ENCODE data around the gene SLC6A12.
"Not testable (repeated sequence)": the region's sequence is repeated elsewhere in the genome, so short reads cannot be mapped to it uniquely, and the experiment has no call there.

The SLC6A12 gene

GRCh38 chr12:235967-236366 lies 22.0 kb upstream of the SLC6A12 start:
- WGBS, 2 experiments, result 92 to 96% methylated on average over 4 of the region's 4 CpGs
- not testable (repeated sequence) for H3K36me3 ChIP-seq (ENCODE audit: control insufficient read depth, insufficient read depth, low read length); H3K27me3 ChIP-seq (ENCODE audit: control insufficient read depth, insufficient read depth, low read length, poor library complexity, severe bottlenecking); H3K9me3 ChIP-seq (ENCODE audit: control insufficient read depth, low read length); H3K27ac ChIP-seq (ENCODE audit: insufficient read depth, low read depth, low read length, poor library complexity, severe bottlenecking); H3K4me1 ChIP-seq (ENCODE audit: control insufficient read depth, insufficient read depth, low read length); H3K4me3 ChIP-seq (ENCODE audit: insufficient read depth, low read depth, low read length)

- Histone ChIP-seq H3K36me3 (ENCODE audit: control insufficient read depth, insufficient read depth, low read length) (no peaks in the 10 kb centered on the region), H3K27me3 (ENCODE audit: control insufficient read depth, insufficient read depth, low read length, poor library complexity, severe bottlenecking) (peaks cover 5% of the 10 kb centered on the region), H3K27ac (ENCODE audit: insufficient read depth, low read depth, low read length, poor library complexity, severe bottlenecking) (no peak overlapping the region), H3K9me3 (ENCODE audit: control insufficient read depth, low read length) (no peaks in the 10 kb centered on the region), H3K4me1 (ENCODE audit: control insufficient read depth, insufficient read depth, low read length) (peaks cover 17% of the 10 kb centered on the region), H3K4me3 (ENCODE audit: insufficient read depth, low read depth, low read length) (no peak overlapping the region)
- WGBS, 2 experiments, result 95 to 96% methylated on average over 10 of the region's 10 CpGs
These were observed 21.0 kb upstream of the SLC6A12 start for GRCh38 chr12:234891-235415.

- peaks cover 17% of the 10 kb centered on the region for H3K4me1 ChIP-seq (ENCODE audit: control insufficient read depth, insufficient read depth, low read length)
- WGBS, 2 experiments, result 72 to 76% methylated on average over 6 to 7 of the region's 7 CpGs
- H3K27me3 ChIP-seq (ENCODE audit: control insufficient read depth, insufficient read depth, low read length, poor library complexity, severe bottlenecking), result peaks cover 9% of the 10 kb centered on the region
- no peak overlapping the region for H3K4me3 ChIP-seq (ENCODE audit: insufficient read depth, low read depth, low read length)
- no peaks in the 10 kb centered on the region for H3K36me3 ChIP-seq (ENCODE audit: control insufficient read depth, insufficient read depth, low read length)
- H3K9me3 ChIP-seq (ENCODE audit: control insufficient read depth, low read length), result no peaks in the 10 kb centered on the region
- no peak overlapping the region for H3K27ac ChIP-seq (ENCODE audit: insufficient read depth, low read depth, low read length, poor library complexity, severe bottlenecking)
These were observed 20.1 kb upstream of the SLC6A12 start for GRCh38 chr12:234019-234418.

GRCh38 chr12:233615-233968 lies 19.6 kb upstream of the SLC6A12 start:
- Histone ChIP-seq H3K27me3 (ENCODE audit: control insufficient read depth, insufficient read depth, low read length, poor library complexity, severe bottlenecking) (peaks cover 13% of the 10 kb centered on the region), H3K36me3 (ENCODE audit: control insufficient read depth, insufficient read depth, low read length) (no peaks in the 10 kb centered on the region), H3K27ac (ENCODE audit: insufficient read depth, low read depth, low read length, poor library complexity, severe bottlenecking) (no peak overlapping the region), H3K4me1 (ENCODE audit: control insufficient read depth, insufficient read depth, low read length) (peaks cover 17% of the 10 kb centered on the region), H3K9me3 (ENCODE audit: control insufficient read depth, low read length) (no peaks in the 10 kb centered on the region), H3K4me3 (ENCODE audit: insufficient read depth, low read depth, low read length) (no peak overlapping the region)
- WGBS, 2 experiments, result 85 to 87% methylated on average over 3 of the region's 3 CpGs

- Histone ChIP-seq H3K4me3 (ENCODE audit: insufficient read depth, low read depth, low read length) (no peak overlapping the region), H3K27ac (ENCODE audit: insufficient read depth, low read depth, low read length, poor library complexity, severe bottlenecking) (no peak overlapping the region), H3K9me3 (ENCODE audit: control insufficient read depth, low read length) (no peaks in the 10 kb centered on the region), H3K36me3 (ENCODE audit: control insufficient read depth, insufficient read depth, low read length) (no peaks in the 10 kb centered on the region), H3K4me1 (ENCODE audit: control insufficient read depth, insufficient read depth, low read length) (peaks cover 17% of the 10 kb centered on the region), H3K27me3 (ENCODE audit: control insufficient read depth, insufficient read depth, low read length, poor library complexity, severe bottlenecking) (peaks cover 17% of the 10 kb centered on the region)
- 63% methylated on average over 19 of the region's 19 CpGs for WGBS, 2 experiments
These were observed 19.0 kb upstream of the SLC6A12 start for GRCh38 chr12:232731-233614.

GRCh38 chr12:230925-231671 lies 17.1 kb upstream of the SLC6A12 start:
- WGBS, 2 experiments, result 61% methylated on average over 13 to 14 of the region's 14 CpGs
- Histone ChIP-seq H3K4me3 (ENCODE audit: insufficient read depth, low read depth, low read length) (no peak overlapping the region), H3K4me1 (ENCODE audit: control insufficient read depth, insufficient read depth, low read length) (peaks cover 17% of the 10 kb centered on the region), H3K27ac (ENCODE audit: insufficient read depth, low read depth, low read length, poor library complexity, severe bottlenecking) (no peak overlapping the region), H3K27me3 (ENCODE audit: control insufficient read depth, insufficient read depth, low read length, poor library complexity, severe bottlenecking) (peaks cover 20% of the 10 kb centered on the region), H3K9me3 (ENCODE audit: control insufficient read depth, low read length) (no peaks in the 10 kb centered on the region), H3K36me3 (ENCODE audit: control insufficient read depth, insufficient read depth, low read length) (no peaks in the 10 kb centered on the region)

- H3K4me3 ChIP-seq (ENCODE audit: insufficient read depth, low read depth, low read length), result no peak overlapping the region
- no peaks in the 10 kb centered on the region for H3K36me3 ChIP-seq (ENCODE audit: control insufficient read depth, insufficient read depth, low read length)
- H3K4me1 ChIP-seq (ENCODE audit: control insufficient read depth, insufficient read depth, low read length), result peaks cover 17% of the 10 kb centered on the region
- H3K27ac ChIP-seq (ENCODE audit: insufficient read depth, low read depth, low read length, poor library complexity, severe bottlenecking), result no peak overlapping the region
- H3K27me3 ChIP-seq (ENCODE audit: control insufficient read depth, insufficient read depth, low read length, poor library complexity, severe bottlenecking), result peaks cover 20% of the 10 kb centered on the region
- 50 to 52% methylated on average over 25 to 26 of the region's 26 CpGs for WGBS, 2 experiments
- H3K9me3 ChIP-seq (ENCODE audit: control insufficient read depth, low read length), result no peaks in the 10 kb centered on the region
These were observed 15.7 kb upstream of the SLC6A12 start for GRCh38 chr12:229441-230191.

- H3K27me3 ChIP-seq (ENCODE audit: control insufficient read depth, insufficient read depth, low read length, poor library complexity, severe bottlenecking), result peaks cover 20% of the 10 kb centered on the region
These were observed 14.9 kb upstream of the SLC6A12 start for GRCh38 chr12:228846-229200.

GRCh38 chr12:227923-228845 lies 14.2 kb upstream of the SLC6A12 start:
- Histone ChIP-seq H3K36me3 (ENCODE audit: control insufficient read depth, insufficient read depth, low read length) (no peaks in the 10 kb centered on the region), H3K27ac (ENCODE audit: insufficient read depth, low read depth, low read length, poor library complexity, severe bottlenecking) (no peak overlapping the region)

More at GRCh38 chr12:228846-229200, 14.9 kb upstream of the SLC6A12 start:
- no peak overlapping the region for H3K4me3 ChIP-seq (ENCODE audit: insufficient read depth, low read depth, low read length)
- H3K27ac ChIP-seq (ENCODE audit: insufficient read depth, low read depth, low read length, poor library complexity, severe bottlenecking), result no peak overlapping the region
- no peaks in the 10 kb centered on the region for H3K9me3 ChIP-seq (ENCODE audit: control insufficient read depth, low read length)
- no peaks in the 10 kb centered on the region for H3K36me3 ChIP-seq (ENCODE audit: control insufficient read depth, insufficient read depth, low read length)
- 90 to 93% methylated on average over 3 of the region's 3 CpGs for WGBS, 2 experiments
- peaks cover 17% of the 10 kb centered on the region for H3K4me1 ChIP-seq (ENCODE audit: control insufficient read depth, insufficient read depth, low read length)

More at GRCh38 chr12:227923-228845, 14.2 kb upstream of the SLC6A12 start:
- Histone ChIP-seq H3K9me3 (ENCODE audit: control insufficient read depth, low read length) (no peaks in the 10 kb centered on the region), H3K27me3 (ENCODE audit: control insufficient read depth, insufficient read depth, low read length, poor library complexity, severe bottlenecking) (peaks cover 20% of the 10 kb centered on the region), H3K4me3 (ENCODE audit: insufficient read depth, low read depth, low read length) (no peak overlapping the region), H3K4me1 (ENCODE audit: control insufficient read depth, insufficient read depth, low read length) (peaks cover 17% of the 10 kb centered on the region)
- WGBS, 2 experiments, result 95% methylated on average over 18 of the region's 18 CpGs

Data from ectodermal cell (in vitro differentiated cells).